H1 (cell line): ENCODE results near the gene QSOX2.

Experiments used
- BACH1 ChIP-seq: IDR thresholded peaks from 2 replicates; pipeline ENCODE4 v1.6.1; 2012; ENCODE audit warnings: low read length, improper control_type of control experiment
- HDAC2 ChIP-seq, 2 experiments: fragments of 300-600 bp in 1 of 2; sonication (generic) in 1 of 2; IDR thresholded peaks; 2 replicates each; pipeline ENCODE4 v1.6.1; 2011 to 2012; ENCODE audit warnings: low read depth in 2 of 2, low read length in 2 of 2, mild to moderate bottlenecking in 2 of 2, moderate library complexity in 2 of 2, borderline replicate concordance in 1 of 2, inconsistent platforms in 1 of 2
- POLR2A ChIP-seq, 2 experiments: IDR thresholded peaks; 1 replicate in 1 of 2; 2 replicates in 1 of 2; pipeline ENCODE4 v1.6.1; 2011; ENCODE audit warnings: low read depth in 2 of 2, low read length in 2 of 2, mild to moderate bottlenecking in 2 of 2; ENCODE audit errors: control extremely low read depth in 1 of 2
- SIN3A ChIP-seq, 2 experiments: IDR thresholded peaks in 1 of 2; conservative IDR thresholded peaks in 1 of 2; 2 replicates each; pipeline ENCODE4 v1.6.1; 2011 to 2012; ENCODE audit warnings: low read length in 2 of 2, improper control_type of control experiment in 1 of 2, low read depth in 1 of 2, mild to moderate bottlenecking in 1 of 2
- SRF ChIP-seq: IDR thresholded peaks from 2 replicates; pipeline ENCODE4 v1.6.1; 2011; ENCODE audit warnings: mild to moderate bottlenecking, low read depth, low read length, moderate library complexity
- USF2 ChIP-seq: IDR thresholded peaks from 2 replicates; pipeline ENCODE4 v1.6.1; 2011; ENCODE audit warnings: low read length, improper control_type of control experiment

- TF ChIP-seq SRF (no peak), POLR2A (IDR thresholded peaks at IDR 0.05; ENCODE audit: control extremely low read depth in 1 of 2, low read depth in 2 of 2, low read length in 2 of 2) (no peak), SIN3A (conservative IDR thresholded peaks at IDR 0.05 in 1 of 2, IDR thresholded peaks at IDR 0.05 in 1 of 2; ENCODE audit: low read depth in 1 of 2, low read length in 2 of 2) (no peak), BACH1 (no peak), HDAC2 (IDR thresholded peaks at IDR 0.05; ENCODE audit: borderline replicate concordance in 1 of 2, low read depth in 2 of 2, low read length in 2 of 2) (no peak), USF2 (no peak)
Measured at GRCh38 chr9:136178061-136178772, 67.4 kb downstream of the QSOX2 start.
